GM19193 (cell line): ENCODE measurements around the gene KRTAP5-11.
"Not testable (repeated sequence)": the region's sequence is repeated elsewhere in the genome, so short reads cannot be mapped to it uniquely, and the experiment has no call there.

Experiments
- POLR2A ChIP-seq: IDR thresholded peaks from 4 replicates; pipeline ENCODE4 v1.6.1; 2011; ENCODE audit not compliant: insufficient read depth, insufficient read length; ENCODE audit errors: extremely low read depth

Gene KRTAP5-11

GRCh38 chr11:71557257-71557656 lies 25.4 kb downstream of the KRTAP5-11 start:
- TF ChIP-seq POLR2A = no peak

GRCh38 chr11:71556018-71556417 lies 26.7 kb downstream of the KRTAP5-11 start:
- TF ChIP-seq POLR2A = no peak

GRCh38 chr11:71555508-71555907 lies 27.2 kb downstream of the KRTAP5-11 start:
- no peak for TF ChIP-seq POLR2A

GRCh38 chr11:71554996-71555395 lies 27.7 kb downstream of the KRTAP5-11 start:
- no peak for TF ChIP-seq POLR2A

- TF ChIP-seq POLR2A = no peak
These were observed 31.0 kb downstream of the KRTAP5-11 start for GRCh38 chr11:71551711-71552110.

GRCh38 chr11:71548716-71549151 lies 33.9 kb downstream of the KRTAP5-11 start:
- no peak for TF ChIP-seq POLR2A

GRCh38 chr11:71548120-71548519 lies 34.6 kb downstream of the KRTAP5-11 start, which contains the start of gene KRTAP5-9:
KRTAP5-9 (plus strand) TSS chr11:71548420; CDS start chr11:71548658, 238 bp downstream.
- no peak for TF ChIP-seq POLR2A

GRCh38 chr11:71545405-71545966 lies 37.2 kb downstream of the KRTAP5-11 start:
- no peak for TF ChIP-seq POLR2A

- no peak for TF ChIP-seq POLR2A
These were observed 38.0 kb downstream of the KRTAP5-11 start for GRCh38 chr11:71544525-71545214.

- TF ChIP-seq POLR2A = no peak
These were observed 38.8 kb downstream of the KRTAP5-11 start for GRCh38 chr11:71543866-71544265.

- no peak for TF ChIP-seq POLR2A
These were observed 39.5 kb downstream of the KRTAP5-11 start for GRCh38 chr11:71542879-71543777.

- no peak for TF ChIP-seq POLR2A
These were observed 40.3 kb downstream of the KRTAP5-11 start for GRCh38 chr11:71542382-71542781.

- no peak for TF ChIP-seq POLR2A
These were observed 43.7 kb downstream of the KRTAP5-11 start for GRCh38 chr11:71539017-71539416.

- TF ChIP-seq POLR2A = no peak
These were observed 44.0 kb downstream of the KRTAP5-11 start for GRCh38 chr11:71538666-71538990.

GRCh38 chr11:71537977-71538665 lies 44.6 kb downstream of the KRTAP5-11 start, which contains the start of gene KRTAP5-8:
KRTAP5-8 (plus strand) TSS chr11:71538025; CDS start chr11:71538056, 31 bp downstream.
- not testable (repeated sequence) for TF ChIP-seq POLR2A
